Mammary epithelial cell (primary cell): Measurements from ENCODE around the gene RPTOR.

Experiments
- CTCF ChIP-seq, 2 donors: IDR thresholded peaks in 1 of 2; conservative IDR thresholded peaks in 1 of 2; 2 replicates each; pipeline ENCODE4 v1.5.1; 2011 to 2012; ENCODE audit warnings: inconsistent platforms in 2 of 2, low read length in 2 of 2, mild to moderate bottlenecking in 2 of 2, control low read depth in 1 of 2, low read depth in 1 of 2; ENCODE audit not compliant: insufficient read depth in 1 of 2; ENCODE audit errors: extremely low read depth in 1 of 2
- EZH2 ChIP-seq: IDR thresholded peaks from 2 replicates; pipeline ENCODE4 v1.6.1; 2012; ENCODE audit warnings: low read length, inconsistent platforms, borderline replicate concordance

- TF ChIP-seq CTCF (conservative IDR thresholded peaks at IDR 0.05 in 1 of 2, IDR thresholded peaks at IDR 0.05 in 1 of 2; ENCODE audit: extremely low read depth in 1 of 2, insufficient read depth in 1 of 2, low read depth in 1 of 2, low read length in 2 of 2): no peak
- TF ChIP-seq EZH2: no peak
Observed at GRCh38 chr17:80817321-80817845, 272.7 kb downstream of the RPTOR start.
